ENCODE data around the gene CPXM2.

GRCh38 chr10:123926401-123927264, 35.0 kb upstream of the CPXM2 start:
- TF ChIP-seq POLR2AphosphoS5 (IDR thresholded peaks at IDR 0.05; ENCODE audit: low read depth, low read length) = no peak
- TF ChIP-seq, protein P1, sequence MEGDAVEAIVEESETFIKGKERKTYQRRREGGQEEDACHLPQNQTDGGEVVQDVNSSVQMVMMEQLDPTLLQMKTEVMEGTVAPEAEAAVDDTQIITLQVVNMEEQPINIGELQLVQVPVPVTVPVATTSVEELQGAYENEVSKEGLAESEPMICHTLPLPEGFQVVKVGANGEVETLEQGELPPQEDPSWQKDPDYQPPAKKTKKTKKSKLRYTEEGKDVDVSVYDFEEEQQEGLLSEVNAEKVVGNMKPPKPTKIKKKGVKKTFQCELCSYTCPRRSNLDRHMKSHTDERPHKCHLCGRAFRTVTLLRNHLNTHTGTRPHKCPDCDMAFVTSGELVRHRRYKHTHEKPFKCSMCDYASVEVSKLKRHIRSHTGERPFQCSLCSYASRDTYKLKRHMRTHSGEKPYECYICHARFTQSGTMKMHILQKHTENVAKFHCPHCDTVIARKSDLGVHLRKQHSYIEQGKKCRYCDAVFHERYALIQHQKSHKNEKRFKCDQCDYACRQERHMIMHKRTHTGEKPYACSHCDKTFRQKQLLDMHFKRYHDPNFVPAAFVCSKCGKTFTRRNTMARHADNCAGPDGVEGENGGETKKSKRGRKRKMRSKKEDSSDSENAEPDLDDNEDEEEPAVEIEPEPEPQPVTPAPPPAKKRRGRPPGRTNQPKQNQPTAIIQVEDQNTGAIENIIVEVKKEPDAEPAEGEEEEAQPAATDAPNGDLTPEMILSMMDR (IDR thresholded peaks at IDR 0.05) = no peak

All from Panc1 (cell line).